ENCODE results near the gene SOX18. TPM values are rescaled to one million over a fixed set of nuclear protein-coding genes. Genes with fewer than 3 reads are reported as not detected.

Gene SOX18
- total and polyA plus RNA-seq, 2 of the 13 experiments (the other 11 are each of a cell fraction or from before 2014, with no cell fraction given), result 1.6 to 1.9 TPM

GRCh38 chr20:64069614-64070243, 20.3 kb upstream of the SOX18 start (continued):
- TF ChIP-seq MTF2 (CRISPR knock-in tag; IDR thresholded peaks at IDR 0.05; ENCODE audit: borderline replicate concordance) (no peak), TGIF2 (CRISPR knock-in tag; IDR thresholded peaks at IDR 0.05) (no peak), ELF1 (CRISPR knock-in tag; IDR thresholded peaks at IDR 0.05) (peak; percentile 18), ZFY (CRISPR knock-in tag; IDR thresholded peaks at IDR 0.05) (peak; percentile 52; the same call in 1 of the 2 replicates), MTA3 (CRISPR knock-in tag; IDR thresholded peaks at IDR 0.05) (no peak), PPARG (CRISPR knock-in tag; conservative IDR thresholded peaks at IDR 0.05) (no peak), ZNF10 (CRISPR knock-in tag; IDR thresholded peaks at IDR 0.05; ENCODE audit: borderline replicate concordance, low read depth) (no peak), ZNF275 (CRISPR knock-in tag; IDR thresholded peaks at IDR 0.05; ENCODE audit: borderline replicate concordance) (no peak), GRHL1 (CRISPR knock-in tag; conservative IDR thresholded peaks at IDR 0.05) (no peak), KLF12 (CRISPR knock-in tag; IDR thresholded peaks at IDR 0.05; ENCODE audit: borderline replicate concordance) (no peak), PAWR (CRISPR knock-in tag; IDR thresholded peaks at IDR 0.05; ENCODE audit: borderline replicate concordance) (no peak), SMARCE1 (IDR thresholded peaks at IDR 0.05; ENCODE audit: borderline replicate concordance) (no peak), ZSCAN9 (CRISPR knock-in tag; IDR thresholded peaks at IDR 0.05; ENCODE audit: borderline replicate concordance) (no peak), ZFYVE20 (CRISPR knock-in tag; IDR thresholded peaks at IDR 0.05; ENCODE audit: borderline replicate concordance, low read depth) (peak; percentile 55; the same call in 1 of the 2 replicates)
- TF ChIP-seq, protein P1, sequence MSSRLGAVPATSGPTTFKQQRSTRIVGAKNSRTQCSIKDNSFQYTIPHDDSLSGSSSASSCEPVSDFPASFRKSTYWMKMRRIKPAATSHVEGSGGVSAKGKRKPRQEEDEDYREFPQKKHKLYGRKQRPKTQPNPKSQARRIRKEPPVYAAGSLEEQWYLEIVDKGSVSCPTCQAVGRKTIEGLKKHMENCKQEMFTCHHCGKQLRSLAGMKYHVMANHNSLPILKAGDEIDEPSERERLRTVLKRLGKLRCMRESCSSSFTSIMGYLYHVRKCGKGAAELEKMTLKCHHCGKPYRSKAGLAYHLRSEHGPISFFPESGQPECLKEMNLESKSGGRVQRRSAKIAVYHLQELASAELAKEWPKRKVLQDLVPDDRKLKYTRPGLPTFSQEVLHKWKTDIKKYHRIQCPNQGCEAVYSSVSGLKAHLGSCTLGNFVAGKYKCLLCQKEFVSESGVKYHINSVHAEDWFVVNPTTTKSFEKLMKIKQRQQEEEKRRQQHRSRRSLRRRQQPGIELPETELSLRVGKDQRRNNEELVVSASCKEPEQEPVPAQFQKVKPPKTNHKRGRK (CRISPR knock-in tag; IDR thresholded peaks at IDR 0.05), result no peak
- TF ChIP-seq, protein P2, sequence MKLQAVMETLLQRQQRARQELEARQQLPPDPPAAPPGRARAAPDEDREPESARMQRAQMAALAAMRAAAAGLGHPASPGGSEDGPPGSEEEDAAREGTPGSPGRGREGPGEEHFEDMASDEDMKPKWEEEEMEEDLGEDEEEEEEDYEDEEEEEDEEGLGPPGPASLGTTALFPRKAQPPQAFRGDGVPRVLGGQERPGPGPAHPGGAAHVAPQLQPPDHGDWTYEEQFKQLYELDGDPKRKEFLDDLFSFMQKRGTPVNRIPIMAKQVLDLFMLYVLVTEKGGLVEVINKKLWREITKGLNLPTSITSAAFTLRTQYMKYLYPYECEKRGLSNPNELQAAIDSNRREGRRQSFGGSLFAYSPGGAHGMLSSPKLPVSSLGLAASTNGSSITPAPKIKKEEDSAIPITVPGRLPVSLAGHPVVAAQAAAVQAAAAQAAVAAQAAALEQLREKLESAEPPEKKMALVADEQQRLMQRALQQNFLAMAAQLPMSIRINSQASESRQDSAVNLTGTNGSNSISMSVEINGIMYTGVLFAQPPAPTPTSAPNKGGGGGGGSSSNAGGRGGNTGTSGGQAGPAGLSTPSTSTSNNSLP (IDR thresholded peaks at IDR 0.05; ENCODE audit: low read depth, low read length), result no peak
- TF ChIP-seq, protein P3, sequence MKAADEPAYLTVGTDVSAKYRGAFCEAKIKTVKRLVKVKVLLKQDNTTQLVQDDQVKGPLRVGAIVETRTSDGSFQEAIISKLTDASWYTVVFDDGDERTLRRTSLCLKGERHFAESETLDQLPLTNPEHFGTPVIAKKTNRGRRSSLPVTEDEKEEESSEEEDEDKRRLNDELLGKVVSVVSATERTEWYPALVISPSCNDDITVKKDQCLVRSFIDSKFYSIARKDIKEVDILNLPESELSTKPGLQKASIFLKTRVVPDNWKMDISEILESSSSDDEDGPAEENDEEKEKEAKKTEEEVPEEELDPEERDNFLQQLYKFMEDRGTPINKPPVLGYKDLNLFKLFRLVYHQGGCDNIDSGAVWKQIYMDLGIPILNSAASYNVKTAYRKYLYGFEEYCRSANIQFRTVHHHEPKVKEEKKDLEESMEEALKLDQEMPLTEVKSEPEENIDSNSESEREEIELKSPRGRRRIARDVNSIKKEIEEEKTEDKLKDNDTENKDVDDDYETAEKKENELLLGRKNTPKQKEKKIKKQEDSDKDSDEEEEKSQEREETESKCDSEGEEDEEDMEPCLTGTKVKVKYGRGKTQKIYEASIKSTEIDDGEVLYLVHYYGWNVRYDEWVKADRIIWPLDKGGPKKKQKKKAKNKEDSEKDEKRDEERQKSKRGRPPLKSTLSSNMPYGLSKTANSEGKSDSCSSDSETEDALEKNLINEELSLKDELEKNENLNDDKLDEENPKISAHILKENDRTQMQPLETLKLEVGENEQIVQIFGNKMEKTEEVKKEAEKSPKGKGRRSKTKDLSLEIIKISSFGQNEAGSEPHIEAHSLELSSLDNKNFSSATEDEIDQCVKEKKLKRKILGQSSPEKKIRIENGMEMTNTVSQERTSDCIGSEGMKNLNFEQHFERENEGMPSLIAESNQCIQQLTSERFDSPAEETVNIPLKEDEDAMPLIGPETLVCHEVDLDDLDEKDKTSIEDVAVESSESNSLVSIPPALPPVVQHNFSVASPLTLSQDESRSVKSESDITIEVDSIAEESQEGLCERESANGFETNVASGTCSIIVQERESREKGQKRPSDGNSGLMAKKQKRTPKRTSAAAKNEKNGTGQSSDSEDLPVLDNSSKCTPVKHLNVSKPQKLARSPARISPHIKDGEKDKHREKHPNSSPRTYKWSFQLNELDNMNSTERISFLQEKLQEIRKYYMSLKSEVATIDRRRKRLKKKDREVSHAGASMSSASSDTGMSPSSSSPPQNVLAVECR (CRISPR knock-in tag; IDR thresholded peaks at IDR 0.05; ENCODE audit: borderline replicate concordance), result no peak

Measured in HepG2 (cell line).